Central memory CD4-positive, alpha-beta T cell (primary cell): ENCODE results near the gene TATDN2.
A peak's percentile ranks its signal among the peaks of the same experiment; 100 is the strongest.

Experiments used
- DNase-seq: peaks from one replicate; pipeline ENCODE4 v3.0.0; 2022
- total RNA-seq, 3 experiments: gene quantifications; one replicate each; lab custom pipeline; 2026; lab: John Stamatoyannopoulos, UW

Gene TATDN2, protein sequence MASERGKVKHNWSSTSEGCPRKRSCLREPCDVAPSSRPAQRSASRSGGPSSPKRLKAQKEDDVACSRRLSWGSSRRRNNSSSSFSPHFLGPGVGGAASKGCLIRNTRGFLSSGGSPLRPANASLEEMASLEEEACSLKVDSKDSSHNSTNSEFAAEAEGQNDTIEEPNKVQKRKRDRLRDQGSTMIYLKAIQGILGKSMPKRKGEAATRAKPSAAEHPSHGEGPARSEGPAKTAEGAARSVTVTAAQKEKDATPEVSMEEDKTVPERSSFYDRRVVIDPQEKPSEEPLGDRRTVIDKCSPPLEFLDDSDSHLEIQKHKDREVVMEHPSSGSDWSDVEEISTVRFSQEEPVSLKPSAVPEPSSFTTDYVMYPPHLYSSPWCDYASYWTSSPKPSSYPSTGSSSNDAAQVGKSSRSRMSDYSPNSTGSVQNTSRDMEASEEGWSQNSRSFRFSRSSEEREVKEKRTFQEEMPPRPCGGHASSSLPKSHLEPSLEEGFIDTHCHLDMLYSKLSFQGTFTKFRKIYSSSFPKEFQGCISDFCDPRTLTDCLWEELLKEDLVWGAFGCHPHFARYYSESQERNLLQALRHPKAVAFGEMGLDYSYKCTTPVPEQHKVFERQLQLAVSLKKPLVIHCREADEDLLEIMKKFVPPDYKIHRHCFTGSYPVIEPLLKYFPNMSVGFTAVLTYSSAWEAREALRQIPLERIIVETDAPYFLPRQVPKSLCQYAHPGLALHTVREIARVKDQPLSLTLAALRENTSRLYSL
- 33.0 to 38.0 (median 35.8) reads per million in 3 experiments for total RNA-seq

GRCh38 chr3:10248184-10248983 lies at the start of gene TATDN2:
TSS of gene TATDN2 (plus strand) at chr3:10248459. CDS start at chr3:10249201, 742 bp downstream.
- DNase-seq = peak; percentile 91

DNA sequence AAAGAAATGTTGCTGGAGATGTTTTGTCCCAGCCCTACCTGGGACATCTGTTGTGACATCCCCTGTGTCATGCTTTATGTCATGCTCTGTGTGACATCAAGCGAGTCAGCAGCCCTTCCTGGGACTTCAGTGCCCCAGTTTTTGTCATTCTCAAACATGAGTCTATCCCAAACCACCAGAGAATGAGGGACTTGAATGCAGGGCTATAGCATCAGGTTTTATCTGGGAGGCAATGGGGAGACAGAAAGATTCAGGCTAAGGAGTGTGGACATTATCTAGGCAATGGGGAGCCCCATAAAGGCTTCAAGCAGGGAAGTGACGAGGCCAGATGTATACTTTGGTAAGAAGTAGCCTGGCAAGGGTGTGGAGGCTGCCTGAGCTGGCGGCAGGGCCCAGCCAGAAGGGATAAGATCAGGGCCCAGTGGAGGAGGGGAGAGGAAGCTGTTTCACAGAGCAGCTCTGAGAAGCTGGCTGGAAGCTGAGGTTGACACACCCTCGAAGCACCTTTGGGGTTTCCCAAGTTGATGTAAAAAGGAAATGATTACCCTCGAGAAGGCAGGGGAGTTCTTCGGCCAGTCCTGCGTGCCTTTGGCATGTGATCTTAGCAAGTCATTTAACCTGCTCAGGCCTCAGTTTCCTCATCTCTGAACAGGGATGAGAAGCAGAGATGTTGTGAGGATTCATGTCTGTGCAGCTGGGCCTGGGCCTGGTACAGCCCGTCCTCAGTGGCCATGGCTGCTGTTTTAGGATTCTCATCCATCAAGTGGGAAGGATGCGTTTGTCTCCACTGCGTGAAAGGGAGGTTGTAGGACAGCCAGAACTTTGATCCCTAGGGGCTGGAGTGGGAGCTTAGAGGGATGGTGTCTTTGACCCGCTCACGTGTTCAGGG lies 49.3 kb upstream of the TATDN2 start:
- peak; percentile 80 for DNase-seq

DNA sequence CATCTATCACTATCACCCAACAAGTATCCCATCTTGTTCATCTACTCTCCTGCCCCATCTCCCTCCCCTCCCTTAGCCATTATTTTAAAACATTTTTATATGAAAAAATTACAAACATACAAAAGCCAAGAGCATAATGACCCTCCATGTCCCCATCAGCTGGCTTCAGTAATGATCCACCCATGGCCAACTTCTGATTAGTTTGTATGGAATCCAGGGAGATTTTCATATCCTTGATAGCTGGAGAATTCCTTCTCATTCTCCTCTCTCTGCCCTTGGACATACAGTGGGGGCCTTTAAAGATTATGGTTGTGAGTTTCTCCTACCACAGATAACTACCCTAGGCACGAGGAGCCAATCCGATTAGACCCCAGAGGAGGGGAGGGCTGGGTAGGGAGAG lies 43.3 kb upstream of the TATDN2 start:
- no peak for DNase-seq

- no peak for DNase-seq
Measured at GRCh38 chr3:10205451-10206165, 42.7 kb upstream of the TATDN2 start.

DNA sequence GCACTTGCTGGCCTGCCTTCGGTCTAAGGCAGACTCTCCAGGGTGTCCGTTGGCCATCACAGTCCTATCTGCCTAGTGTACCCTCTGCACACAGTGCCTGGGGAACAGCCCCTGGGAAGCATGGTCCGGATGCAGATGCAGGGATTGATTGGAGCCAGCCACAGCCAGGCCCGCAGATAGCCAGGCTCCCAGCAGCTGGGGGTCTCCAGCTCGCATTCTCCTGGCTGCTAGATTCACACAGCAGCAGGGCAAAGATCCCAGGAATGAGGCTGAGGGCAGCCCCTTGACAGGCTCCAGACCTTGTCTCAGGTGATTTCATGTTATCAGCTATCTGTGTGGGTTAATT lies 42.1 kb upstream of the TATDN2 start:
- DNase-seq = no peak

DNA sequence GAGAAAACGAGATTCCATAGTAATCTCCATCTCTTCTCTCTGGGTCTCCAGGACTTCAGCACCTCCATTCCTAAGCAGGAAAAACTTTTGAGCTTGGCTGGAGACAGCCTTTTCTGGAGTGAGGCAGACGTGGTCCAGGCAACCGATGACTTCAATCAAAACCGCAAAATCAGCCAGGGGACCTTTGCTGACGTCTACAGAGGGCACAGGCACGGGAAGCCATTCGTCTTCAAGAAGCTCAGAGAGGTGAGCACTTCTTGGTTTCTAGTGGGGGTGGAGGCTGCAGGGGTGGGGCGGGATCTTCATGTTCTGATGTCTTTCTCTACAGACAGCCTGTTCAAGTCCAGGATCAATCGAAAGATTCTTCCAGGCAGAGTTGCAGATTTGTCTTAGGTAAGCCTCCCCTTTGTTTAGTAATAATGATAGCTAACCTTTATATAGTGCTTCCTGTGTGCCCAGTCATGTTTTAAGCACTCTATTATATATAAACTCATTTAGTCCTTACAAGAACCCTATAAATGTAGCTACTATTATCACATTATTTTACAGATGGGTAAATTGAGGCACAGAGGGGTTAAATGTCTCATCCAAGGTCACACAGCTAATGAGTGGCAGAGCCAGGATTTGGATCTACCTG lies 35.0 kb upstream of the TATDN2 start:
- no peak for DNase-seq

DNA sequence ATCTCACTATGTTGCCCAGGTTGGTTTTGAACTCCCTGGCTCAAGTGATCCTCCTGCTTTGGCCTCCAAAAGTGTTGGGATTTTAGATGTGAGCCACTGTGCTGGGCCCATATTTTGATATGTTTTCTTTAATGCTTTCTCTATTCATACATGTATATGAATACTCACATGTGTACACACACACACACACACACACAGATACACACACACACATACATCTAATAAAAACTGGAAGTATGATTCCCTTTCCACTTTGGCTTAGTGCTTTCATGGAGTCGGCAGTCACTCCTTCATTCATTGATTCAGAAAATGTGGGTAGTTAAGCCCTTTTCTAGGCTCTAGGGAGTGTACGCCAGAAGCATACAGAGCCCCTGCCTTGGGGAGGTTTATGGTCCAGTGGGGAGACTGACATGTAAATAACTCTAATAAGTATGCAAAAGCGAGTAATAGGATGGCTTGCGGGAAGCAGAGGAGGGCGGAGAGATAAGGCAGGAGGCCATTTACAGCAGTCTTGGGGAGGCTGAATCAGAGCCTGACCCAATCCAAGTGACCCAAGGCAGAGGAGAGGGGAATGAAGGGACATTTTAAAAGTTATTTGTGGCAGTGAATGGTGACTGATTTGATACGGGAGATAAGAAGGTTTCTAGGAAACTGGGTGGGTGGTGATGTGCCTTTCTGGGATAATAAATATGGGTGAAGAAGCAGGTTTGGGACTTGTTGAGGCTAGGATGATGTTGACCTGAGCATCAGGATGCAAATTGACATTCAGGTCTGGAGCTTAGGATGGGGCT lies 32.5 kb upstream of the TATDN2 start:
- no peak for DNase-seq

DNA sequence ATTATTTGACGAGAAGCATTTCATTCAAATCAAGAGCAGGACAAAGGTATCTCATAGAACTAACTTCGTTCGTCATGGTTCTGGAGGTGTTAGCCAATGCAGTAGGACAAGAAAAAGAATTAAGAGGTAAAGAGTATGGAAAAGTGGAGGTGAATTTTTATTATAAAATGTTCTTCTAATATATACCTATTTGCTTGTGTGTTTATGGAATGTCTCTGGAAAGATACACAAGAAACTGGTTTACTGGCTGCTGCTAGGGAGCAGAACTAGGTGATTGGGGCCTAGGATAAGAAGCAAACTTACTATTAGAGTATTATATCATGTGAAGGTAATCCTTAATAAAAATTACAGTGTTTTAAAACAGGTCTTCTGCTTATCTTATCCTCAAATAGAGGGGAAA lies 30.9 kb upstream of the TATDN2 start:
- DNase-seq = no peak

DNA sequence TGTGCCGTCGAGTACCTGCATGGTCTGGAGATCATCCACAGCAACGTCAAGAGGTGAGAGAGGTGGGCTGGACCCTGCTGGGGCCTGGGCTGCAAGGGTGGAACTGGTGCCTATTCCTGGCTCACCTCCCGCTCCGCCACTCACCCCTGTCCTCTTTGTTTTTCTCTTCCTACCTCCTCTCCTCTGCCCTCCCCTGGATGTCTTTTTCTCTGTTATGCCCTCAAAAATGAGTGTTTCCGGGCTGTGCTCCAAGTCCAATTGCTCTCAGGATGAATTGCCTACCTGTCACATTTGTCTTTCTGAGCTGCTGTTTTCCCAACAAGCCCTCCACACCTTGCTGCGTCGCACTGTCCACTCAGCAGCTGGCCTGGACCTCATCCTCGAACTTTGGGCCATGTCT lies 28.5 kb upstream of the TATDN2 start:
- DNase-seq = no peak

- DNase-seq = peak; percentile 38
Measured at GRCh38 chr3:10223676-10224639, 24.3 kb upstream of the TATDN2 start.

DNA sequence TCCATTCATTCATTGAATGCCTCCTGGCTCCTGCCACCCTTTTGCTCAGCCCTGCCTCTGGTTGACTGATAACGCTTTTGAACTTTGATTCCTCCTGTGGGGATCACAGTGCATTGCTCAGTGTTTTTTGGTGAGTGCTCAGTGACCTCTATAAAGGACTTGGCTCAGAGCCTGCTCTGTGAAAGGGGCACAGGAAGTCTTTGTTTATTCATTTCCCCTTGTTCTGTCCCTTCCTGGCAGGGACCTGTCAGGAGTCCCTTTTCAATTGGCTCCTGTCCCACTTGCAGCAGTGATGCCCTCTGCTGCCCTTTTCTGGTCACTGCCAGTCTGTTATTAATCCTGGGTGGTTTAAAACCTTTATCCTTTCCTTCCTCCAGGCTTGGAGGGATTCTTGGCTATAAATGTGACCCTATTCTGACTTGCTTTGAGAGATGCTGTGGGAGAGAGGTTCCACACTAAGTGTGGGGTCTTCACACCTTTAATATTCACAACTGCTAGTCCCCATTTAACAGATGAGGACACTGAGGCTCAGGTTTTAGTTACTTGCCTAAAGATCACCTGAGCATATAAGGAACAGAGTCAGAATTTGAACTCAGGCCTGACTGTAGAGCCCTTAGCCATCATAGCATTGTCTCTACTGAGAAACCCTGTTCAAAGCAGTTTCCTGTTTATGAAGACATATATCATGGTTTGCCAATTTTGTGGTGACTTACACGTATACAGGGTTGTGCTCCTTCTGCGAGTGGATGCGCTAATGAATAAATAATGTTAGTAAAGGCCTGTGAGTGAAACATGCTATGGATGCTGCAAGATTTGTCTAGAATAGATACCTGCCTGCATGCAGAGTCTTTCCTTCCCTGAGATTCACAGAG lies 23.2 kb upstream of the TATDN2 start:
- peak; percentile 49 for DNase-seq

GRCh38 chr3:10226293-10226692 lies 22.0 kb upstream of the TATDN2 start:
- no peak for DNase-seq

DNA sequence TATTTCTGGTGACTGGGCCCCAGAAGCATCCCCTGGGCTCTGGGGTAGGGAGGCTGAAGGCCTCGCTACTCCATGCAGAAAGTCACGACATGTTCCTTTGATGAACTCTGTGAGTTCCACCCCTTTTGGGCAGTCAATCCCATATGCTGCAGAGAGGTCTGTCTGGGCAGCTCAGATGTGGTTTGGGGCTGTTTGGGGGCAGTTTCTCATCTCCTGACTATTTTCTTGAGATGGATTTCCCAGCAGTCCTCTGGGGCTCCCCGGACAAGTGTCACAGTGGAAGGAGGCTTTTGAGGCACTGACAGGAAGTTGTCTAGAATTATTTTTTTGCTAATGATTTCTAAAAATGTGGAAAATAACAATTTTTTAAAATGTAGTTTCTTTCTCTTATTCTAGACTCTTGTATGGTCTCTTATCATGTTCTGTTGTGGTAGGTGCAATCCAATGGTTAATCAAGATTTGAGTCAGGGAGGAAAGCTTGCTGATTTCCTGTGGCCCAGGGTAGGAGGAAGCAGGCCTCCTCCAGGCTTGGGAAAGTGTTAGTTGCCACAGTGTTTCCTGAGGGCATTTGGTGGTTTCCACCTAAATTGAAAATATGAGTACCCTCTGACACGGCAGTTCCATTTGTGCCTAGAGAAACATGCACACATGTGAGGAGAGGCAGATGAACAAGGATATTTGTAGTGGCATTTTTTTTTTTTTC lies 19.9 kb upstream of the TATDN2 start:
- DNase-seq = no peak

GRCh38 chr3:10229576-10229975 lies 18.7 kb upstream of the TATDN2 start:
- DNase-seq = no peak

GRCh38 chr3:10232137-10232536 lies 16.1 kb upstream of the TATDN2 start:
- no peak for DNase-seq

- no peak for DNase-seq
Measured at GRCh38 chr3:10233988-10234387, 14.3 kb upstream of the TATDN2 start.

DNA sequence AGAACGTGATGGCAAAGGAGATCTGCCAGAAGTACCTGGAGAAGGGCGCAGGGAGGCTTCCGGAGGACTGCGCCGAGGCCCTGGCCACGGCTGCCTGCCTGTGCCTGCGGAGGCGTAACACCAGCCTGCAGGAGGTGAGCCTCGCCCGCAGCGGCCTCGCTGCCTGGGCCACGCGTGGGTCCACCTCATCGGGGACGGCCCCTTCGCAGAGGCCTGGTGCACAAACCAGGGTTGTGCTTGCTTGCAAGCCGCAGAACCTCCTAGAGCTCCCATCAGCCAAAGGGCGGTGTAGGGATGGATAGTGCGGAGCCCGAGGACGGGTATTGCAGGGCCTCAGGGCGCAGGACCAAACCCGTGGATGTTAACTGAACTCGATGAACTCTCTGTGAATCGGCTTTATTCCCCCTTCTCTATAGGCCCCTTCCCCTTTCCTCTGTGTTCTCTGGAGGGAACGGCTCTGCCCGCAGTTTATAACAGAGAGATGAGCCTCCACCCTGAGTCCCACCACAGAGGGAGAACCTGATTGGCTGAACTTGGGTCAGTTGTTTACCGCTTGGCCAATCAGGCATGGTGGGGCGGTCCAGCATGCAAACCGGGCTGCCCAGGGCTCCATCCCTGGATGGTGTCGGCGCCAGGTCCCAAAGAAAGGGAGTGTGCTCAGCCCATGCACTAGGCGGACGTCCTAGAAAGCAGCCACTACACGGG lies 13.6 kb upstream of the TATDN2 start:
- no peak for DNase-seq
